WTC11 (cell line): ENCODE measurements around the gene PCDHGA1. TPM values are rescaled to one million over a fixed set of nuclear protein-coding genes. Genes with fewer than 3 reads are reported as not detected.

ENCODE experiments used
- ATAC-seq: fragments of 200-7000 bp; cut with Tn5 transposase; 2 replicates; pipeline ENCODE4 v1.10.0; 2021; ENCODE audit warnings: mild to moderate bottlenecking, moderate library complexity
- CTCF ChIA-PET: fragments of 300-600 bp; sonication (Branson Sonifier 250); formaldehyde crosslinking; loops from one replicate; lab custom pipeline; 2021; ENCODE audit warnings: antibody characterized with exemption; lab: Charles Lee
- POLR2A ChIA-PET: fragments of 350-600 bp; sonication (Branson Sonifier 250); formaldehyde crosslinking; loops from one replicate; lab custom pipeline; 2021; ENCODE audit warnings: antibody characterized with exemption; lab: Charles Lee
- DNase-seq: peaks from one replicate; pipeline ENCODE4 v3.0.0; 2021; ENCODE audit warnings: low spot score
- H3K27ac Mint-ChIP-seq: 2 replicates; pipeline ENCODE4 v1.8.0; 2021; ENCODE audit warnings: mixed read lengths
- H3K27me3 Mint-ChIP-seq: 2 replicates; pipeline ENCODE4 v1.8.0; 2021; ENCODE audit warnings: low read depth, mild to moderate bottlenecking, moderate library complexity, mixed read lengths
- H3K36me3 Mint-ChIP-seq: 2 replicates; pipeline ENCODE4 v1.8.0; 2021; ENCODE audit warnings: mixed read lengths
- H3K4me1 Mint-ChIP-seq: 2 replicates; pipeline ENCODE4 v1.8.0; 2022; ENCODE audit warnings: mixed read lengths
- H3K4me3 Mint-ChIP-seq: 2 replicates; pipeline ENCODE4 v1.8.0; 2021; ENCODE audit warnings: mild to moderate bottlenecking, moderate library complexity, mixed read lengths
- H3K9me3 Mint-ChIP-seq: 2 replicates; pipeline ENCODE4 v1.8.0; 2021; ENCODE audit warnings: mixed read lengths
- ATF3 ChIP-seq: sonication (generic); formaldehyde crosslinking; conservative IDR thresholded peaks from 2 replicates; pipeline ENCODE4 v1.8.1; 2022; ENCODE audit warnings: mild to moderate bottlenecking, missing genetic modification reagents
- CBFB ChIP-seq: sonication (generic); formaldehyde crosslinking; IDR thresholded peaks from 2 replicates; pipeline ENCODE4 v1.8.1; 2022; ENCODE audit warnings: mild to moderate bottlenecking, low read depth, missing genetic modification reagents
- CDX4 ChIP-seq: fragments of 250-450 bp; sonication (Bioruptor Pico); IDR thresholded peaks from 2 replicates; pipeline ENCODE4 v1.9.0; 2021; ENCODE audit warnings: moderate library complexity, mild to moderate bottlenecking, inconsistent platforms, borderline replicate concordance
- CREM ChIP-seq: sonication (generic); formaldehyde crosslinking; IDR thresholded peaks from 2 replicates; pipeline ENCODE4 v1.8.1; 2022; ENCODE audit warnings: mild to moderate bottlenecking, missing genetic modification reagents, moderate library complexity
- E2F1 ChIP-seq: sonication (generic); formaldehyde crosslinking; IDR thresholded peaks from 2 replicates; pipeline ENCODE4 v1.8.0; 2022; ENCODE audit warnings: mild to moderate bottlenecking, missing genetic modification reagents
- E2F4 ChIP-seq: sonication (generic); formaldehyde crosslinking; IDR thresholded peaks from 2 replicates; pipeline ENCODE4 v1.8.1; 2022; ENCODE audit warnings: low read depth, mild to moderate bottlenecking, moderate library complexity, missing genetic modification reagents, borderline replicate concordance
- ELF4 ChIP-seq: sonication (generic); formaldehyde crosslinking; IDR thresholded peaks from 2 replicates; pipeline ENCODE4 v1.8.1; 2022; ENCODE audit warnings: low read depth, mild to moderate bottlenecking, moderate library complexity, missing genetic modification reagents
- GTF2I ChIP-seq: fragments of 250-450 bp; sonication (Bioruptor Pico); conservative IDR thresholded peaks from 2 replicates; pipeline ENCODE4 v1.4.0; 2021; ENCODE audit warnings: mild to moderate bottlenecking
- IRF2 ChIP-seq: sonication (generic); formaldehyde crosslinking; IDR thresholded peaks from 2 replicates; pipeline ENCODE4 v1.8.0; 2022; ENCODE audit warnings: low read depth, missing genetic modification reagents, borderline replicate concordance
- JUN ChIP-seq: sonication (generic); formaldehyde crosslinking; IDR thresholded peaks from 2 replicates; pipeline ENCODE4 v1.8.0; 2023; ENCODE audit warnings: mild to moderate bottlenecking, missing genetic modification reagents
- KAT7 ChIP-seq: sonication (generic); formaldehyde crosslinking; IDR thresholded peaks from 2 replicates; pipeline ENCODE4 v1.8.1; 2023; ENCODE audit warnings: missing genetic modification reagents, mild to moderate bottlenecking, borderline replicate concordance
- NFE2L1 ChIP-seq: sonication (generic); formaldehyde crosslinking; IDR thresholded peaks from 2 replicates; pipeline ENCODE4 v1.8.1; 2023; ENCODE audit warnings: missing genetic modification reagents
- OVOL2 ChIP-seq: fragments of 250-450 bp; sonication (Bioruptor Pico); IDR thresholded peaks from 2 replicates; pipeline ENCODE4 v1.9.0; 2021; ENCODE audit warnings: mild to moderate bottlenecking, borderline replicate concordance
- PRDM15 ChIP-seq: sonication (generic); formaldehyde crosslinking; IDR thresholded peaks from 2 replicates; pipeline ENCODE4 v1.8.0; 2022; ENCODE audit warnings: missing genetic modification reagents
- RELA ChIP-seq: sonication (generic); formaldehyde crosslinking; IDR thresholded peaks from 2 replicates; pipeline ENCODE4 v1.8.1; 2022; ENCODE audit warnings: missing genetic modification reagents, mild to moderate bottlenecking, borderline replicate concordance
- SMAD3 ChIP-seq: sonication (generic); formaldehyde crosslinking; IDR thresholded peaks from 2 replicates; pipeline ENCODE4 v1.8.0; 2022; ENCODE audit warnings: missing genetic modification reagents, mild to moderate bottlenecking, borderline replicate concordance
- SOX15 ChIP-seq: fragments of 250-450 bp; sonication (Bioruptor Pico); IDR thresholded peaks from 2 replicates; pipeline ENCODE4 v1.9.0; 2021; ENCODE audit warnings: mild to moderate bottlenecking
- SP1 ChIP-seq: sonication (generic); formaldehyde crosslinking; conservative IDR thresholded peaks from 2 replicates; pipeline ENCODE4 v1.8.1; 2022; ENCODE audit warnings: missing genetic modification reagents
- TCF7 ChIP-seq: sonication (generic); formaldehyde crosslinking; IDR thresholded peaks from 2 replicates; pipeline ENCODE4 v1.8.0; 2022; ENCODE audit warnings: mild to moderate bottlenecking, low read depth, missing genetic modification reagents, moderate library complexity
- TEAD1 ChIP-seq: sonication (generic); formaldehyde crosslinking; IDR thresholded peaks from 2 replicates; pipeline ENCODE4 v1.8.0; 2022; ENCODE audit warnings: mild to moderate bottlenecking, missing genetic modification reagents
- TP53 ChIP-seq: sonication (generic); formaldehyde crosslinking; IDR thresholded peaks from 2 replicates; pipeline ENCODE4 v1.8.1; 2023; ENCODE audit warnings: mild to moderate bottlenecking, missing genetic modification reagents
- USF1 ChIP-seq: sonication (generic); formaldehyde crosslinking; IDR thresholded peaks from 2 replicates; pipeline ENCODE4 v1.8.0; 2022; ENCODE audit warnings: mild to moderate bottlenecking, missing genetic modification reagents
- ZBTB21 ChIP-seq: sonication (generic); formaldehyde crosslinking; IDR thresholded peaks from 2 replicates; pipeline ENCODE4 v1.8.1; 2023; ENCODE audit warnings: mild to moderate bottlenecking, missing genetic modification reagents, borderline replicate concordance
- ZBTB43 ChIP-seq: sonication (generic); formaldehyde crosslinking; IDR thresholded peaks from 2 replicates; pipeline ENCODE4 v1.8.1; 2023; ENCODE audit warnings: mild to moderate bottlenecking, missing genetic modification reagents
- ZMAT4 ChIP-seq: fragments of 250-450 bp; sonication (Bioruptor Pico); IDR thresholded peaks from 2 replicates; pipeline ENCODE4 v1.9.0; 2021; ENCODE audit warnings: mild to moderate bottlenecking
- ZNF121 ChIP-seq: sonication (generic); formaldehyde crosslinking; IDR thresholded peaks from 2 replicates; pipeline ENCODE4 v1.8.0; 2023; ENCODE audit warnings: missing genetic modification reagents
- ZNF396 ChIP-seq: fragments of 250-450 bp; sonication (Bioruptor Pico); IDR thresholded peaks from 2 replicates; pipeline ENCODE4 v1.8.0; 2021; ENCODE audit warnings: mild to moderate bottlenecking, moderate library complexity, borderline replicate concordance
- total RNA-seq: library from RNA; stranded (reverse); gene quantifications from 3 replicates; pipeline ENCODE4 v1.2.3, GENCODE V29; 2021

Gene PCDHGA1
- total RNA-seq, 1 experiment from 2014 or later, result 1.5 TPM

- no peak for TF ChIP-seq CDX4
- TF ChIP-seq SOX15 (CRISPR knock-in tag), result no peak
- TF ChIP-seq SMAD3, result peak; percentile 40; the same call in 1 of the 2 replicates
- 0 out of 2 replicates have a peak, but pooled peaks have one; percentile 28 for TF ChIP-seq NFE2L1 (CRISPR knock-in tag)
- TF ChIP-seq CREM, result 0 out of 2 replicates have a peak, but pooled peaks have one; percentile 81
- TF ChIP-seq ATF3 (CRISPR knock-in tag), result no peak
- TF ChIP-seq USF1 (CRISPR knock-in tag), result peak; percentile 48
- 0 out of 2 replicates have a peak, but pooled peaks have one; percentile 20 for TF ChIP-seq RELA (CRISPR knock-in tag)
- TF ChIP-seq TEAD1 (CRISPR knock-in tag), result peak; percentile 83
- TF ChIP-seq SP1 (CRISPR knock-in tag), result peak; percentile 77
- TF ChIP-seq IRF2 (CRISPR knock-in tag), result no peak; the same call in 1 of the 2 replicates
- TF ChIP-seq JUN (CRISPR knock-in tag), result peak; percentile 57; the same call in 1 of the 2 replicates
- TF ChIP-seq ELF4 (CRISPR knock-in tag), result 0 out of 2 replicates have a peak, but pooled peaks have one; percentile 12
- TF ChIP-seq KAT7 (CRISPR knock-in tag), result no peak
- TF ChIP-seq ZNF121, result no peak
- TF ChIP-seq GTF2I (CRISPR knock-in tag), result no peak
- TF ChIP-seq TP53 (CRISPR knock-in tag), result 0 out of 2 replicates have a peak, but pooled peaks have one; percentile 19
- TF ChIP-seq E2F4 (CRISPR knock-in tag), result no peak
- TF ChIP-seq E2F1 (CRISPR knock-in tag), result no peak
- no peak for TF ChIP-seq TCF7 (CRISPR knock-in tag)
- TF ChIP-seq ZBTB21 (CRISPR knock-in tag), result no peak
Measured at GRCh38 chr5:141320225-141321169, 9.8 kb upstream of the PCDHGA1 start, which contains the start of gene TAF7 (continued).

- Mint-ChIP-seq H3K27me3 (peaks cover 28% of the 10 kb centered on the region), H3K4me1 (peaks cover 31% of the 10 kb centered on the region), H3K27ac (no peak overlapping the region), H3K36me3 (peaks cover 34% of the 10 kb centered on the region), H3K4me3 (peak overlapping the region; percentile 99), H3K9me3 (peaks cover 42% of the 10 kb centered on the region)
- DNase-seq (no peak), ATAC-seq (no peak)
- ChIA-PET POLR2A (no interaction called here), CTCF (no interaction called here)
- TF ChIP-seq ZNF396 (CRISPR knock-in tag), result no peak
- TF ChIP-seq CBFB (CRISPR knock-in tag), result no peak
- no peak for TF ChIP-seq IRF2 (CRISPR knock-in tag)
- no peak for TF ChIP-seq TCF7 (CRISPR knock-in tag)
- TF ChIP-seq ZMAT4, result no peak
- TF ChIP-seq OVOL2, result no peak
- no peak for TF ChIP-seq ZBTB43 (CRISPR knock-in tag)
- TF ChIP-seq PRDM15, result no peak
Measured at GRCh38 chr5:141322261-141322660, 8.1 kb upstream of the PCDHGA1 start.
